KMS-11 (cell line): ENCODE data around the gene ZBTB42.
"Not testable (repeated sequence)": the region's sequence is repeated elsewhere in the genome, so short reads cannot be mapped to it uniquely, and the experiment has no call there.

Experiments
- H2AFZ ChIP-seq: fragments of 200-600 bp; sonication (generic); 2 replicates; pipeline ENCODE4 v1.6.1; 2016; ENCODE audit warnings: antibody characterized with exemption, mixed run types, low read depth
- H3K27ac ChIP-seq: fragments of 200-600 bp; sonication (generic); 2 replicates; pipeline ENCODE4 v1.6.1; 2016; ENCODE audit warnings: mild to moderate bottlenecking, mixed run types
- H3K27me3 ChIP-seq: fragments of 200-600 bp; sonication (generic); 2 replicates; pipeline ENCODE4 v1.6.1; 2017; ENCODE audit warnings: mild to moderate bottlenecking, low read depth, mixed run types, moderate library complexity; ENCODE audit not compliant: insufficient read depth
- H3K36me3 ChIP-seq: fragments of 200-600 bp; sonication (generic); 2 replicates; pipeline ENCODE4 v1.6.1; 2017; ENCODE audit warnings: mild to moderate bottlenecking, mixed run types; ENCODE audit not compliant: insufficient read depth
- H3K4me1 ChIP-seq: fragments of 200-600 bp; sonication (generic); 2 replicates; pipeline ENCODE4 v1.6.1; 2016; ENCODE audit warnings: mild to moderate bottlenecking, low read depth, mixed run types; ENCODE audit not compliant: poor library complexity, severe bottlenecking
- H3K4me2 ChIP-seq: fragments of 200-600 bp; sonication (generic); 2 replicates; pipeline ENCODE4 v1.7.0; 2016; ENCODE audit warnings: mild to moderate bottlenecking, mixed run types
- H3K4me3 ChIP-seq: fragments of 200-600 bp; sonication (generic); IDR thresholded peaks from 2 replicates; pipeline ENCODE4 v1.6.1; 2017; ENCODE audit warnings: low read depth, low read length, mixed read lengths; ENCODE audit not compliant: insufficient read depth
- H3K79me2 ChIP-seq: fragments of 200-600 bp; sonication (generic); 2 replicates; pipeline ENCODE4 v1.6.1; 2016; ENCODE audit warnings: low read depth, mixed run types; ENCODE audit not compliant: insufficient read depth
- H3K9ac ChIP-seq: fragments of 200-600 bp; sonication (generic); 2 replicates; pipeline ENCODE4 v1.6.1; 2016; ENCODE audit warnings: mild to moderate bottlenecking, mixed run types
- H4K20me1 ChIP-seq: fragments of 200-600 bp; sonication (generic); 2 replicates; pipeline ENCODE4 v1.6.1; 2016; ENCODE audit warnings: mild to moderate bottlenecking, mixed run types; ENCODE audit not compliant: insufficient read depth
- TF ChIP-seq, protein P1 (sequence below): fragments of 200-600 bp; sonication (generic); conservative IDR thresholded peaks from 2 replicates; pipeline ENCODE4 v1.6.1; 2017; ENCODE audit warnings: low read depth, mild to moderate bottlenecking, antibody characterized with exemption, low read length, moderate library complexity, mixed read lengths

ZBTB42 gene

DNA sequence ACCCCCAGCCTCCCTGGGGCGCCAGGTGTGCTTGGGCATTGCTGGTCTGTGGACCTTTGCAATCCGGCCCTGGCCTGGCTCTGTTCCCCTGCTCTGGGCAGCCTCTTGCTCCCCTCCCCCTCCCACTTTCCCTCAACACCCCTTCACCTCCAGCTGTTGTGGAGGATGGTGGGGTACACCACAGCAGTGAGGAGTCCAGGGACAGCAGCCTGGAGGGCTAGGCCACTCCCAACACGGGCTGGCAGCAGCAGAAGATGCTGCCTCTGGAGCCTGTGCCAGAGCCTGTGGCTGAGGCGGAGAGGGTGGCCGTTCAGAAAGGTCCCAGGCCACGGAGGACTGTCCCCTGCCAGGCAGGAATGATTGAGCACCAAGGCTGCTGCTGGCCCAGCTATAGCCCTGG is 7.6 kb downstream of the ZBTB42 start:
- Histone ChIP-seq H3K36me3 (no peaks in the 10 kb centered on the region), H3K9ac (no peak overlapping the region), H3K27me3 (no peaks in the 10 kb centered on the region), H2AFZ (no peak overlapping the region), H3K4me3 (no peak overlapping the region), H3K4me1 (peaks cover 4% of the 10 kb centered on the region), H4K20me1 (no peaks in the 10 kb centered on the region), H3K27ac (no peak overlapping the region), H3K4me2 (no peak overlapping the region), H3K79me2 (no peaks in the 10 kb centered on the region)
- TF ChIP-seq, protein P1, sequence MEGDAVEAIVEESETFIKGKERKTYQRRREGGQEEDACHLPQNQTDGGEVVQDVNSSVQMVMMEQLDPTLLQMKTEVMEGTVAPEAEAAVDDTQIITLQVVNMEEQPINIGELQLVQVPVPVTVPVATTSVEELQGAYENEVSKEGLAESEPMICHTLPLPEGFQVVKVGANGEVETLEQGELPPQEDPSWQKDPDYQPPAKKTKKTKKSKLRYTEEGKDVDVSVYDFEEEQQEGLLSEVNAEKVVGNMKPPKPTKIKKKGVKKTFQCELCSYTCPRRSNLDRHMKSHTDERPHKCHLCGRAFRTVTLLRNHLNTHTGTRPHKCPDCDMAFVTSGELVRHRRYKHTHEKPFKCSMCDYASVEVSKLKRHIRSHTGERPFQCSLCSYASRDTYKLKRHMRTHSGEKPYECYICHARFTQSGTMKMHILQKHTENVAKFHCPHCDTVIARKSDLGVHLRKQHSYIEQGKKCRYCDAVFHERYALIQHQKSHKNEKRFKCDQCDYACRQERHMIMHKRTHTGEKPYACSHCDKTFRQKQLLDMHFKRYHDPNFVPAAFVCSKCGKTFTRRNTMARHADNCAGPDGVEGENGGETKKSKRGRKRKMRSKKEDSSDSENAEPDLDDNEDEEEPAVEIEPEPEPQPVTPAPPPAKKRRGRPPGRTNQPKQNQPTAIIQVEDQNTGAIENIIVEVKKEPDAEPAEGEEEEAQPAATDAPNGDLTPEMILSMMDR: no peak

DNA sequence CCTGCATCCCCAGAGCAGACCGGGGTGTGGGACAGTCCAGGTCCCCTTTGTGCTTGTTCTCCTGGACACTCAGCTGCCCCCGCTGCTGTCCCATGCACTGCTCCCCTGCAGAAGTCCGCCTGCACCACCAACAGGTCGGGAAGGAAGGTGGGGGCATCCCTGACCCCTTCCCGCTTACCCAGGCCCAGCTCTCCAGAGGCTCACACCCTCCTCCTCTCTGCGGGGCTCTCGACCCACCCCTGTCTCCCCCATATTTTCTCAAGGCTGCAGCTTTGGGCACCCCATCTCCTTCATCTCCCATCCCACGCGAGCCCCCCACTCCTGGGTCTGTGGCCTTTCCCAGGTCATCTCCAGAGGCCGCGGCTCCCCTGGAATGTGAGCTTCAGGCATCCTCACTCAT is 9.4 kb downstream of the ZBTB42 start:
- H3K27ac ChIP-seq: no peak overlapping the region
- no peak overlapping the region for H3K4me3 ChIP-seq
- TF ChIP-seq, protein P1: no peak
- H2AFZ ChIP-seq: no peak overlapping the region
- H3K79me2 ChIP-seq: no peaks in the 10 kb centered on the region
- no peaks in the 10 kb centered on the region for H3K27me3 ChIP-seq
- no peaks in the 10 kb centered on the region for H3K36me3 ChIP-seq
- H3K4me2 ChIP-seq: no peak overlapping the region
- peaks cover 7% of the 10 kb centered on the region for H3K4me1 ChIP-seq
- H3K9ac ChIP-seq: no peak overlapping the region
- H4K20me1 ChIP-seq: no peaks in the 10 kb centered on the region

DNA sequence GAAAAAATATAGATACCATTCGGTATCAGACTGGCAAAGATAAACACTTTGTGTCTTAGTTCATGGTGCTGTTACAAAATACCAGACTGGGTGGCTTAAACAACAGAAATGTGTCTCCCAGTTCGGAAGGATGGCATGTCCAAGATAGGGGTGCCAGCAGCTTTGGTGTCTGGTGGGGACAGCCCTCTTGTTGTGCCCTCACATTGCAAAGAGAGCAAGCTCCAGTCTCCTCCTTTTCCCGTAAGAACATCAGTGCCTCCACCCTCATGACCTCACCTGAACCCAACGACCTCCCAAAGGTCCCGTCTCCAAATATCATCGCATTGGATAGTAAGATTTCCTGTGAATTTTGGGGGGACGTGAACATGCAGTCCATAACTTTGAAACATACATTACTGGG is 12.4 kb downstream of the ZBTB42 start:
- H3K4me2 ChIP-seq: no peak overlapping the region

DNA sequence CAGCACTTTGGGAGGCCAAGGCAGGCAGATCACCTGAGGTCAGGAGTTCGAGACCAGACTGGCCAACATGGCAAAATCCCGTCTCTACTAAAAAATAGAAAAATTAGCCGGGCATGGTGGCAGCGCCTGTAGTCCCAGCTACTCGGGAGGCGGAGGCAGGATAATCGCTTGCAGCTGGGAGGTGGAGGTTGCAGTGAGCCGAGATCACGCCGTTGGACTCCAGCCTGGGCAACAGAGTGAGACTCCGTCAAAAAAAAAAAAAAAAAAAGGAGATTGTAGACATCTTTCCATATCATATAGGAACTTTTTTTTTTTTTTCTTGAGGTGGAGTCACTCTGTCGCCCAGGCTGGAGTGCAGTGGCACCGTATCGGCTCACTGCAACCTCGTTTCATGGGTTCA is 13.8 kb downstream of the ZBTB42 start:
- 0 out of 2 replicates have a peak overlapping the region, but pooled peaks have one; percentile 48 for H3K4me2 ChIP-seq
- not testable (repeated sequence) for H3K36me3 ChIP-seq, H4K20me1 ChIP-seq, H3K9ac ChIP-seq, H3K4me3 ChIP-seq, H2AFZ ChIP-seq, H3K4me1 ChIP-seq, H3K27me3 ChIP-seq, H3K79me2 ChIP-seq, H3K27ac ChIP-seq

More for the DNA sequence above, 12.4 kb downstream of the ZBTB42 start:
- no peaks in the 10 kb centered on the region for H4K20me1 ChIP-seq
- no peak overlapping the region for H2AFZ ChIP-seq
- no peaks in the 10 kb centered on the region for H3K36me3 ChIP-seq
- H3K79me2 ChIP-seq: no peaks in the 10 kb centered on the region
- H3K4me3 ChIP-seq: no peak overlapping the region
- no peaks in the 10 kb centered on the region for H3K27me3 ChIP-seq
- no peak overlapping the region for H3K9ac ChIP-seq
- no peak overlapping the region for H3K27ac ChIP-seq
- H3K4me1 ChIP-seq: peaks cover 3% of the 10 kb centered on the region
- TF ChIP-seq, protein P1: no peak

DNA sequence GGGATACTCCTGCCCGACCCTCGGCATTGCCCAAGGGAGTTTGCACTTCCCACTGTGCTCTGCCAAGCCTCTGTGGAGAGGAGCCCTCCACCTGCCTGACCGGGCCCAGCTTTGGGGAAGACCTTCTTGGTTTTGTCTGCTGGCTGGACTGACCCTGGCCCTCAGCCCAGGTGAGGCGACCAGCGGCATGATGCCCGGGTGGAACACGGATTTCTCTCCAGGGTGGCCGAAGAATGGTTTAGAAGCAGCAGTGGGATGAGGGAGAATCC is 15.6 kb downstream of the ZBTB42 start:
- no peaks in the 10 kb centered on the region for H3K79me2 ChIP-seq
- peak overlapping the region; percentile 87 for H3K9ac ChIP-seq
- H3K36me3 ChIP-seq: no peaks in the 10 kb centered on the region
- no peaks in the 10 kb centered on the region for H4K20me1 ChIP-seq
- H2AFZ ChIP-seq: peak overlapping the region; percentile 57; the same call in 1 of the 2 replicates
- no peaks in the 10 kb centered on the region for H3K27me3 ChIP-seq
- TF ChIP-seq, protein P1: no peak
- peaks cover 3% of the 10 kb centered on the region for H3K4me1 ChIP-seq
- H3K27ac ChIP-seq: peak overlapping the region; percentile 71
- no peak overlapping the region for H3K4me3 ChIP-seq
- H3K4me2 ChIP-seq: peak overlapping the region; percentile 66
